Endothelial cell of umbilical vein (primary cell): ENCODE data around the gene P2RX4. TPM values are rescaled to one million over a fixed set of nuclear protein-coding genes. Genes with fewer than 3 reads are reported as not detected.

ENCODE experiments used
- BruUV-seq: library from RNA; stranded (reverse); fragments of 400-500 nt; replicated peaks from 2 replicates; lab custom pipeline; 2021; lab: Mats Ljungman, UMichigan
- CTCF ChIA-PET: fragments of 300-600, 350-600 bp; sonication (Branson Sonifier 250); formaldehyde crosslinking; loops from one replicate; lab custom pipeline; 2021; ENCODE audit warnings: antibody characterized with exemption, inconsistent platforms; lab: Charles Lee
- POLR2A ChIA-PET: fragments of 300-600, 350-600 bp; sonication (Branson Sonifier 250); formaldehyde crosslinking; loops from one replicate; lab custom pipeline; 2021; ENCODE audit warnings: antibody characterized with exemption, inconsistent platforms; lab: Charles Lee
- DNase-seq: peaks from one replicate; pipeline ENCODE4 v3.0.0-alpha.2; 2011; ENCODE audit warnings: low read depth, low spot score
- FAIRE-seq: peaks from 2 replicates; lab custom pipeline; 2011; peaks lifted over from hg19 to GRCh38; lab: Jason Lieb, UNC
- H2AFZ ChIP-seq: 2 replicates; pipeline ENCODE4 v1.6.0; 2012; ENCODE audit warnings: low read depth, low read length, control low read depth, inconsistent platforms
- H3K27ac ChIP-seq: 2 replicates; pipeline ENCODE4 v1.5.1; 2011; ENCODE audit warnings: low read depth, mild to moderate bottlenecking, control low read depth, low read length, moderate library complexity; ENCODE audit not compliant: insufficient read depth
- H3K27me3 ChIP-seq, 2 experiments: 2 replicates each; pipeline versions ENCODE4 v1.6.0 to v1.6.1; 2011; ENCODE audit warnings: low read length in 2 of 2, mixed read lengths in 1 of 2; ENCODE audit not compliant: control insufficient read depth in 2 of 2, insufficient read depth in 2 of 2
- H3K36me3 ChIP-seq, 2 experiments: 2 replicates in 1 of 2; 3 replicates in 1 of 2; pipeline ENCODE4 v1.5.1; 2011; ENCODE audit warnings: low read length in 2 of 2, mild to moderate bottlenecking in 1 of 2, moderate library complexity in 1 of 2; ENCODE audit not compliant: control insufficient read depth in 2 of 2, insufficient read depth in 2 of 2; ENCODE audit errors: extremely low read depth in 1 of 2
- H3K4me1 ChIP-seq: 3 replicates; pipeline ENCODE4 v1.5.1; 2011; ENCODE audit warnings: mild to moderate bottlenecking, low read length; ENCODE audit not compliant: control insufficient read depth, insufficient read depth; ENCODE audit errors: extremely low read depth
- H3K4me2 ChIP-seq: 2 replicates; pipeline ENCODE4 v1.6.1; 2011; ENCODE audit warnings: low read length, control low read depth, mixed read lengths; ENCODE audit not compliant: insufficient read depth
- H3K4me3 ChIP-seq, 3 experiments: fragments of 200-600 bp in 1 of 3; sonication (generic), shearing (Covaris generic) in 1 of 3; replicated peaks in 1 of 3; 2 replicates each; pipeline ENCODE4 v1.5.1; 2011 to 2016; ENCODE audit warnings: control low read depth in 3 of 3, low read length in 3 of 3, mild to moderate bottlenecking in 2 of 3, inconsistent platforms in 1 of 3, low read depth in 1 of 3, moderate library complexity in 1 of 3; ENCODE audit not compliant: insufficient read depth in 1 of 3
- H3K79me2 ChIP-seq: 2 replicates; pipeline ENCODE4 v1.6.0; 2012; ENCODE audit warnings: low read length, inconsistent platforms; ENCODE audit not compliant: control insufficient read depth, insufficient read depth
- H3K9ac ChIP-seq: replicated peaks from 2 replicates; pipeline ENCODE3; 2011; ENCODE audit warnings: low read length, control low read depth; ENCODE audit not compliant: insufficient read depth; ENCODE audit errors: extremely low read depth
- H3K9me1 ChIP-seq: replicated peaks from 3 replicates; pipeline ENCODE4 v1.6.0; 2011; ENCODE audit warnings: mild to moderate bottlenecking, low read length; ENCODE audit not compliant: control insufficient read depth, insufficient read depth; ENCODE audit errors: extremely low read depth
- H3K9me3 ChIP-seq: replicated peaks from 2 replicates; pipeline ENCODE4 v1.5.1; 2012; ENCODE audit warnings: low read length, inconsistent platforms; ENCODE audit not compliant: control insufficient read depth, insufficient read depth
- H4K20me1 ChIP-seq: replicated peaks from 2 replicates; pipeline ENCODE3; 2011; ENCODE audit warnings: mild to moderate bottlenecking, low read length; ENCODE audit not compliant: control insufficient read depth, insufficient read depth; ENCODE audit errors: extremely low read depth
- CTCF ChIP-seq, 2 donors: IDR thresholded peaks; 1 replicate in 1 of 2; 2 replicates in 1 of 2; pipeline ENCODE4 v1.5.1; 2011; ENCODE audit warnings: low read length in 2 of 2, mild to moderate bottlenecking in 2 of 2, moderate library complexity in 2 of 2, control low read depth in 1 of 2, inconsistent platforms in 1 of 2, low read depth in 1 of 2; ENCODE audit not compliant: insufficient read depth in 1 of 2; ENCODE audit errors: extremely low read depth in 1 of 2
- EZH2 ChIP-seq: IDR thresholded peaks from 2 replicates; pipeline ENCODE4 v1.6.1; 2012; ENCODE audit warnings: borderline replicate concordance, low read depth, mild to moderate bottlenecking, moderate library complexity, low read length, inconsistent platforms; ENCODE audit not compliant: severe bottlenecking
- FOS ChIP-seq: IDR thresholded peaks from 2 replicates; pipeline ENCODE4 v1.6.1; 2011; ENCODE audit warnings: mild to moderate bottlenecking, low read length, moderate library complexity, borderline replicate concordance; ENCODE audit not compliant: insufficient read depth
- GATA2 ChIP-seq: IDR thresholded peaks from 2 replicates; pipeline ENCODE4 v1.7.0; 2011; ENCODE audit warnings: low read depth, mild to moderate bottlenecking, moderate library complexity, mixed read lengths, low read length; ENCODE audit not compliant: insufficient read length, insufficient read depth
- JUN ChIP-seq: IDR thresholded peaks from 2 replicates; pipeline ENCODE4 v1.6.1; 2011; ENCODE audit warnings: borderline replicate concordance, low read depth; ENCODE audit not compliant: insufficient read length, insufficient read depth
- MYC ChIP-seq: IDR thresholded peaks from one replicate; pipeline ENCODE4 v1.6.1; 2011; ENCODE audit warnings: mild to moderate bottlenecking, low read depth, low read length
- POLR2A ChIP-seq: IDR thresholded peaks from 2 replicates; pipeline ENCODE4 v1.6.1; 2012; ENCODE audit warnings: low read depth, mild to moderate bottlenecking, control low read depth, low read length
- dilution Hi-C: fragments of 300-500 bp; cut with MboI; formaldehyde crosslinking; loops from one replicate; pipeline ENCODE4 v1.15.0; 2019; ENCODE audit warnings: low sequenced_read_pairs; ENCODE audit not compliant: extremely low pct_ligation_motif_present
- intact Hi-C: fragments of 100-400 bp; cut with micrococcal nuclease; formaldehyde crosslinking; loops from one replicate; pipeline ENCODE4 v1.10.0; 2022
- polyA plus RNA-seq, 4 experiments: library from polyadenylated mRNA; depleted of rRNA in 3 of 4; stranded (reverse) in 3 of 4; unstranded in 1 of 4; fragments of >200 nt; gene quantifications; 2 replicates each; pipeline versions ENCODE4 v1.2.1 to v1.2.3, GENCODE V29; 2011 to 2012; ENCODE audit warnings: missing spikeins in 1 of 4
- total RNA-seq: library from RNA; stranded (reverse); gene quantifications from 2 replicates; pipeline ENCODE4 v1.2.3, GENCODE V29; 2021
- TF ChIP-seq, protein P1 (sequence below): IDR thresholded peaks from 2 replicates; pipeline ENCODE4 v1.6.1; 2011; ENCODE audit not compliant: insufficient read depth, insufficient read length

Gene P2RX4
- total and polyA plus RNA-seq, 2 donors (not counting 3 experiments of a cell fraction or from before 2014, with no cell fraction given): 92.8 to 116 TPM

GRCh38 chr12:121245031-121245430 is 35.1 kb downstream of the P2RX4 start:
- Histone ChIP-seq H3K27ac (no peak overlapping the region), H3K9me1 (no peaks in the 10 kb centered on the region), H2AFZ (no peak overlapping the region), H3K27me3 (no peaks in the 10 kb centered on the region), H3K79me2 (no peaks in the 10 kb centered on the region), H3K9me3 (no peaks in the 10 kb centered on the region), H4K20me1 (no peaks in the 10 kb centered on the region), H3K36me3 (peaks cover 0 to 40% of the 10 kb centered on the region in 2 experiments), H3K9ac (no peak overlapping the region), H3K4me3 (no peak overlapping the region), H3K4me1 (no peaks in the 10 kb centered on the region), H3K4me2 (no peak overlapping the region)
- DNase-seq (no peak), FAIRE-seq (no peak)
- ChIA-PET CTCF (no interaction called here), POLR2A (no interaction called here)
- no TSS peak for BruUV-seq
- no peak for TF ChIP-seq CTCF (IDR thresholded peaks at IDR 0.05; ENCODE audit: extremely low read depth in 1 of 2, insufficient read depth in 1 of 2, low read depth in 1 of 2, low read length in 2 of 2)
- TF ChIP-seq MYC: no peak
- no peak for TF ChIP-seq JUN
- intact Hi-C loops (loop anchor here (5.0 kb wide), 1 partner anchor 52 kb away; the partner anchor contains the start of gene CAMKK2), dilution Hi-C loops (no loop called here)

DNA sequence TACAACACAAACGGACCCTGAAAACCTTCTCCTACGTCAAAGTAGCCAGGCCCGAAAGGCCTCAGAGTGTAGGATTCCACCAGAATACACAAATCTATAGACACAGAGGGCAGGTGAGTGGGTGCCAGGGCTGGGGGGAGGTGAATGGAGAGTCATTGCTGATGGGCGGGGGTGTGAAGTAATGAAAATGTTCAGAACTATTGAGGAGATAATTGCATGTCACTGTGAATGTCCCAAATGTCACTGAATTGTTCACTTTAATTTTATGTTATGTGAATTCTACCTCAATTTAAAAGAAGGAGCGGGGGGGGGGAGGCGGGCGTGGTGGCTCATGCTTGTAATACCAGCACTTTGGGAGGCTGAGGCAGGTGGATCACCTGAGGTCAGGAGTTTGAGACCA is 36.0 kb downstream of the P2RX4 start:
- Histone ChIP-seq H3K79me2 (no peaks in the 10 kb centered on the region), H4K20me1 (no peaks in the 10 kb centered on the region), H3K9me1 (no peaks in the 10 kb centered on the region), H3K27ac (no peak overlapping the region), H2AFZ (no peak overlapping the region), H3K4me1 (no peaks in the 10 kb centered on the region), H3K4me2 (no peak overlapping the region), H3K4me3 (no peak overlapping the region), H3K27me3 (no peaks in the 10 kb centered on the region), H3K36me3 (peaks cover 0 to 40% of the 10 kb centered on the region in 2 experiments), H3K9ac (no peak overlapping the region), H3K9me3 (no peaks in the 10 kb centered on the region)
- CTCF ChIA-PET: no interaction called here
- POLR2A ChIA-PET: no interaction called here
- intact Hi-C loops: loop anchor here (5.0 kb wide), 1 partner anchor 51 kb away; the partner anchor contains the start of gene CAMKK2
- BruUV-seq: no TSS peak
- TF ChIP-seq, protein P1, sequence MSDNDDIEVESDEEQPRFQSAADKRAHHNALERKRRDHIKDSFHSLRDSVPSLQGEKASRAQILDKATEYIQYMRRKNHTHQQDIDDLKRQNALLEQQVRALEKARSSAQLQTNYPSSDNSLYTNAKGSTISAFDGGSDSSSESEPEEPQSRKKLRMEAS: no peak
- TF ChIP-seq EZH2 (no peak), GATA2 (no peak), POLR2A (no peak), MYC (no peak), CTCF (IDR thresholded peaks at IDR 0.05; ENCODE audit: extremely low read depth in 1 of 2, insufficient read depth in 1 of 2, low read depth in 1 of 2, low read length in 2 of 2) (no peak), JUN (no peak), FOS (no peak)
- DNase-seq (no peak), FAIRE-seq (no peak)
- dilution Hi-C loops: no loop called here
